Ascending aorta (tissue), 2 donors: Measurements from ENCODE around the gene TPPP. TPM values are rescaled to one million over a fixed set of nuclear protein-coding genes. Genes with fewer than 3 reads are reported as not detected.

Experiments used
- DNase-seq, 2 donors: peaks; one replicate each; pipeline ENCODE4 v3.0.0-alpha.2; 2019; ENCODE audit warnings: low spot score in 2 of 2
- H3K27ac ChIP-seq, 2 donors: fragments of 200-600 bp; sonication (generic); one replicate each; pipeline ENCODE4 v1.5.1; 2016 to 2017; ENCODE audit warnings: mild to moderate bottlenecking in 1 of 2
- H3K27me3 ChIP-seq: fragments of 200-600 bp; sonication (generic); one replicate; pipeline ENCODE4 v1.5.1; 2017
- H3K36me3 ChIP-seq, 2 donors: fragments of 200-600 bp; sonication (generic); one replicate each; pipeline ENCODE4 v1.5.1; 2016
- H3K4me1 ChIP-seq, 2 donors: fragments of 200-600 bp; sonication (generic); one replicate each; pipeline ENCODE4 v1.5.1; 2016 to 2017; ENCODE audit warnings: mild to moderate bottlenecking in 1 of 2
- H3K4me3 ChIP-seq, 2 donors: fragments of 200-600 bp; sonication (generic); one replicate each; pipeline ENCODE4 v1.5.1; 2016 to 2017; ENCODE audit warnings: mild to moderate bottlenecking in 1 of 2
- H3K9me3 ChIP-seq, 2 donors: fragments of 200-600 bp; sonication (generic); one replicate each; pipeline ENCODE4 v1.5.1; 2016
- intact Hi-C: fragments of 100-400 bp; cut with DNase I; formaldehyde crosslinking; loops from one replicate; pipeline ENCODE4 v1.15.1; 2023
- total RNA-seq: library from RNA; depleted of rRNA; stranded (reverse); fragments of >200 nt; gene quantifications from one replicate; pipeline ENCODE4 v1.1.0, GENCODE V29; 2016
- TF ChIP-seq, protein P1 (sequence below), 3 experiments: fragments of 200-600 bp in 2 of 3; fragments of 450-650 bp in 1 of 3; sonication (generic) in 2 of 3; IDR thresholded peaks; one replicate each; pipeline ENCODE4 v1.5.1; 2016 to 2019; ENCODE audit warnings: antibody characterized with exemption in 3 of 3, mild to moderate bottlenecking in 1 of 3, moderate library complexity in 1 of 3

TPPP gene
- total RNA-seq, 1 donor from 2014 or later: 13.8 TPM

DNA sequence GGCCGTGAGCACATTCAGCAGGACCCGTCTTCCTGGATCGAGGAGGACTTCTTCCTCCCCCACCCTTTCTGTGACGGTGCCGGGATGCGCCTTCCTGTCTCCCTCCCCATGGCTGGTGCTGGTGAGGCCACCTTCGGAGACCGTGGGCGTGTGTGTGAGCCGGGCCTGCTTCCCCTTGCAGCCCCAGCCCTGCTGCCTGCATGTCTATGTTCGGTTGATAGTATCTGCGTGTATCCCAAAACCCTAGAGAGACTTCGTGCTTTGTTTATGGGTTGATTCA lies 68.3 kb downstream of the TPPP start:
- intact Hi-C loops: no loop called here
- Histone ChIP-seq H3K4me1 (no peaks in the 10 kb centered on the region), H3K27ac (no peak overlapping the region), H3K27me3 (no peaks in the 10 kb centered on the region), H3K36me3 (peaks cover 17 to 18% of the 10 kb centered on the region in 2 donors), H3K4me3 (no peak overlapping the region), H3K9me3 (no peaks in the 10 kb centered on the region)
- TF ChIP-seq, protein P1, sequence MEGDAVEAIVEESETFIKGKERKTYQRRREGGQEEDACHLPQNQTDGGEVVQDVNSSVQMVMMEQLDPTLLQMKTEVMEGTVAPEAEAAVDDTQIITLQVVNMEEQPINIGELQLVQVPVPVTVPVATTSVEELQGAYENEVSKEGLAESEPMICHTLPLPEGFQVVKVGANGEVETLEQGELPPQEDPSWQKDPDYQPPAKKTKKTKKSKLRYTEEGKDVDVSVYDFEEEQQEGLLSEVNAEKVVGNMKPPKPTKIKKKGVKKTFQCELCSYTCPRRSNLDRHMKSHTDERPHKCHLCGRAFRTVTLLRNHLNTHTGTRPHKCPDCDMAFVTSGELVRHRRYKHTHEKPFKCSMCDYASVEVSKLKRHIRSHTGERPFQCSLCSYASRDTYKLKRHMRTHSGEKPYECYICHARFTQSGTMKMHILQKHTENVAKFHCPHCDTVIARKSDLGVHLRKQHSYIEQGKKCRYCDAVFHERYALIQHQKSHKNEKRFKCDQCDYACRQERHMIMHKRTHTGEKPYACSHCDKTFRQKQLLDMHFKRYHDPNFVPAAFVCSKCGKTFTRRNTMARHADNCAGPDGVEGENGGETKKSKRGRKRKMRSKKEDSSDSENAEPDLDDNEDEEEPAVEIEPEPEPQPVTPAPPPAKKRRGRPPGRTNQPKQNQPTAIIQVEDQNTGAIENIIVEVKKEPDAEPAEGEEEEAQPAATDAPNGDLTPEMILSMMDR (IDR thresholded peaks at IDR 0.05): no peak
- DNase-seq: no peak

DNA sequence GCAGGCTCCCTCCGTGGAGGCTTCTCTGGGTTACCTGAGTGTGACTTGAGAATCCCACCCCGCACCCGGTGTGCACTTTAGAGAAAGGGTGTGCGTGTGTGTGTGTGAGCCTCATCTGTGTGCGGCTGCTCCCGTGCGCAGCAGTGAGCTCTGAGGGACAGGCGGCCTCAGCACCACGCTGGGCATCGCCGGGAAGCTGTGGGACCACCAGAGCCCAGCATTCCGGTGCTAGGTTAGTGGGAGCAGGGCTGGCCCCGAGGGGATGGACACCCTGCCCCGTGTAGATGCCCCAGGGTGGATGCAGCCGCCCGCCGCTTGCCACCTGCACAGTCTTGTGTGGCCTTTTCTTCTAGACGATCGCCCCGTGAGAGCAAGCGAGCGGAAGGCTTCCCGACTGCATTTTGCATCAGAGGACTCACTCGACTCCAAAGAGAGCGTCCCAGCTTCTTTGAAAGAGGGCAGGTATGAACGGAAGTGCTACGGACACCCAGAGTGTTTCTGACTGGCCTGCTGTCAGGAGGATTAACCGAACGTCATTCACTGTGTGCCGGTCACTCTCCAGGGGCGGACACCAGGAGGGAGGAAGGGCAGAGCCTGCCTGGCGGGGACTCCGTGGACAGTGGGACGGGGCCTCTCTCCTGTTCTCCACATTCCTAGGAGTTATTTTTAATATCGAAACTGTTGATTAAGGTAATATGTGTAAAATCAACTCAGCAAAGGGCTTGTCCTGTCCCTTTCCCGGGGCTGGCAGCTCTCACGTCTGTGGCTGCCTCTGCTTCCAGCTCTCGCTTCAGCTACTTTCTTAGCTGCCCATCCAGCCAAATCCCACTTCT lies 68.8 kb downstream of the TPPP start:
- H3K9me3 ChIP-seq: no peaks in the 10 kb centered on the region
- DNase-seq: no peak
- intact Hi-C loops: no loop called here
- TF ChIP-seq, protein P1 (IDR thresholded peaks at IDR 0.05): no peak
- H3K27ac ChIP-seq: no peak overlapping the region
- no peak overlapping the region for H3K4me3 ChIP-seq
- no peaks in the 10 kb centered on the region for H3K4me1 ChIP-seq
- H3K36me3 ChIP-seq: peaks cover 21 to 22% of the 10 kb centered on the region in 2 donors
- no peaks in the 10 kb centered on the region for H3K27me3 ChIP-seq

DNA sequence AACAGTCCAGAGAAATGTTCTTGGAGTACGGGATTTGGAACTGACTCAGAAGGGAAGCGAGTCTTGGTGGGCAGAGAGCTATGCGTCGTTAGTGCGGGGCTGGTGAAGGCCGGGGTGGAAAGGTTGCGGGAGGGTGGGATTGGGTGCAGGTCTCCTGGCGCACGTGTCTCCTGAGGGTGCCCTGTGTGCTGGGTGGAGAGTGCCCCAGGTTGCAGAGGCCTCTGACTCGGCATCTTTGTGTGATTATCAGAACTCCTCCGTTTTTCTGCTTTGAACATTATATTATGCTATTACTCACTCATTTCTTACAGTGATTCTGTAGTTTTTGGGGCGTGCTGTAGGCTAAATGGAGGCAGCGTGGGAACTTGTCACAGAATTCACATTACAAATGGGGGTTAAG lies 69.6 kb downstream of the TPPP start:
- Histone ChIP-seq H3K27me3 (no peaks in the 10 kb centered on the region), H3K9me3 (no peaks in the 10 kb centered on the region), H3K4me3 (no peak overlapping the region), H3K36me3 (peaks cover 18 to 23% of the 10 kb centered on the region in 2 donors), H3K4me1 (no peaks in the 10 kb centered on the region), H3K27ac (no peak overlapping the region)
- DNase-seq: no peak
- TF ChIP-seq, protein P1 (IDR thresholded peaks at IDR 0.05): no peak
- intact Hi-C loops: no loop called here

DNA sequence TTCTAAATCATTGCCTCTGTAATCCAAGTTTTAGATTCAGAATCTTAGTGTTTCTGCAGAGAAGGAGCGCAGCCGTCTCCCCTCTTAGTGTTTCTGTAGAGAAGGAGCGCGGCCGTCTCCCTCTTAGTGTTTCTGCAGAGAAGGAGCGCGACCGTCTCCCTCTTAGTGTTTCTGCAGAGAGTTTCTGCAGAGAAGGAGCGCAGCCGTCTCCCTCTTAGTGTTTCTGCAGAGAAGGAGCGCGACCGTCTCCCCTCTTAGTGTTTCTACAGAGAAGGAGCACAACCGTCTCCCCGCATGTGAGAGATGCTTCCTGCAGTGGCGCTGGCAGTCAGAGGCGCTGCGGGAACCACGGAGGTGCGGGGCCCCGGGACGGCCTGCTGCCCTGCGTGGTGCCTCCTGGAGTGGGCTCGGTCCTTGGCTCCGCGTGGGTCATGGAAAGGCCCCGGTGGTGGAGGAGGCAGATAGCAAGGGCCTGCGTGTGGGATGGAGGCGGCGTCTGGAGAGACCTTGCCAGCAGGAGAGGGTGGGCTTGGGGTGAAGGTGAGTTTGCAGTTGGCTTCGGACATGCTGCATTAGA lies 70.1 kb downstream of the TPPP start:
- Histone ChIP-seq H3K36me3 (peaks cover 18 to 23% of the 10 kb centered on the region in 2 donors), H3K27me3 (no peaks in the 10 kb centered on the region), H3K27ac (no peak overlapping the region), H3K4me1 (no peaks in the 10 kb centered on the region), H3K9me3 (no peaks in the 10 kb centered on the region), H3K4me3 (no peak overlapping the region)
- no peak for DNase-seq
- TF ChIP-seq, protein P1 (IDR thresholded peaks at IDR 0.05): no peak
- intact Hi-C loops: no loop called here

DNA sequence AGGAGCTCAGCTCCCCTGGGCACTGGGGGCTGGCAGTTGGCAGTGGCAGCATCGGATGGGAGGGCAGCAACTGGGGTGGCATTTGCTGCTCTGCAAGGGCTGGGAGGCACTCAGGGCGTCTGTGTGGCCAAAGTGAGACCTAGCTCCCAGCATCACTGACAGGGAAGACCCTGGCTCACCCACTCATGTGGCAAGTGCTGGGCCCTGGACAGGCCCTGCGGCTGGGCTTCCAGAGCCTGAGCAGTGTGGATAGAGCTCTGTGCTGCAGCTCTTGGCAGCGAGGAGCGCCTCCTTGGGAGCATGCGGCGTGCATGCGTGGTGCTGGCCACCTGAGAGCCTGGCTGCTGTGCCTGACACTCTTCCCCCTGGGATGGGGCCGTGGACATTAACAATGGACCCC lies 70.8 kb downstream of the TPPP start:
- H3K9me3 ChIP-seq: no peaks in the 10 kb centered on the region
- H3K27me3 ChIP-seq: no peaks in the 10 kb centered on the region
- no peak for DNase-seq
- H3K4me3 ChIP-seq: no peak overlapping the region
- peaks cover 18 to 23% of the 10 kb centered on the region in 2 donors for H3K36me3 ChIP-seq
- TF ChIP-seq, protein P1 (IDR thresholded peaks at IDR 0.05): no peak
- H3K4me1 ChIP-seq: no peaks in the 10 kb centered on the region
- intact Hi-C loops: no loop called here
- H3K27ac ChIP-seq: no peak overlapping the region
